Skeletal muscle tissue (tissue), 4 donors: ENCODE measurements around the gene ZBTB38. TPM values are rescaled to one million over a fixed set of nuclear protein-coding genes. Genes with fewer than 3 reads are reported as not detected.
A peak's percentile ranks its signal among the peaks of the same experiment; 100 is the strongest.

Experiments
- H3K27ac ChIP-seq: one replicate; pipeline ENCODE4 v1.7.0; 2013; ENCODE audit warnings: mild to moderate bottlenecking, low read depth, low read length, inconsistent platforms
- H3K27me3 ChIP-seq, 3 donors: one replicate each; pipeline ENCODE4 v1.7.0; 2013; ENCODE audit warnings: low read length in 3 of 3; ENCODE audit not compliant: control insufficient read depth in 3 of 3, insufficient read depth in 3 of 3
- H3K36me3 ChIP-seq, 3 donors: one replicate each; pipeline ENCODE4 v1.7.0; 2013; ENCODE audit warnings: low read length in 3 of 3; ENCODE audit not compliant: control insufficient read depth in 3 of 3, insufficient read depth in 3 of 3
- H3K4me1 ChIP-seq, 3 donors: one replicate each; pipeline ENCODE4 v1.7.0; 2013; ENCODE audit warnings: low read length in 3 of 3, mild to moderate bottlenecking in 3 of 3; ENCODE audit not compliant: control insufficient read depth in 3 of 3, insufficient read depth in 3 of 3
- H3K4me3 ChIP-seq, 3 donors: one replicate each; pipeline ENCODE4 v1.7.0; 2013; ENCODE audit warnings: low read length in 3 of 3
- H3K9ac ChIP-seq, 3 donors: one replicate each; pipeline ENCODE4 v1.7.0; 2013; ENCODE audit warnings: low read length in 3 of 3, mild to moderate bottlenecking in 3 of 3, moderate library complexity in 2 of 3, low read depth in 1 of 3
- H3K9me3 ChIP-seq, 3 donors: one replicate each; pipeline ENCODE4 v1.7.0; 2013; ENCODE audit warnings: low read length in 3 of 3; ENCODE audit not compliant: control insufficient read depth in 3 of 3
- total RNA-seq: library from RNA; depleted of rRNA; stranded (reverse); fragments of >200 nt; gene quantifications from one replicate; pipeline ENCODE4 v1.2.3, GENCODE V29; 2014
- donor health status: Osteomylitis.

Gene ZBTB38
- total RNA-seq, 1 donor from 2014 or later, result 29.7 TPM

GRCh38 chr3:141402476-141403171 is 34.3 kb downstream of the ZBTB38 start:
- H3K36me3 ChIP-seq, result peaks cover 9 to 25% (median 22%) of the 10 kb centered on the region in 3 donors
- H3K4me1 ChIP-seq, result peaks cover 15 to 32% (median 26%) of the 10 kb centered on the region in 3 donors
- H3K27me3 ChIP-seq, result no peaks in the 10 kb centered on the region
- peak overlapping the region; percentile 87 for H3K27ac ChIP-seq
- H3K4me3 ChIP-seq, result peak overlapping the region; percentile 81 to 84 (median 81)
- no peaks in the 10 kb centered on the region for H3K9me3 ChIP-seq
- peak overlapping the region; percentile 76 to 90 (median 83) for H3K9ac ChIP-seq

DNA sequence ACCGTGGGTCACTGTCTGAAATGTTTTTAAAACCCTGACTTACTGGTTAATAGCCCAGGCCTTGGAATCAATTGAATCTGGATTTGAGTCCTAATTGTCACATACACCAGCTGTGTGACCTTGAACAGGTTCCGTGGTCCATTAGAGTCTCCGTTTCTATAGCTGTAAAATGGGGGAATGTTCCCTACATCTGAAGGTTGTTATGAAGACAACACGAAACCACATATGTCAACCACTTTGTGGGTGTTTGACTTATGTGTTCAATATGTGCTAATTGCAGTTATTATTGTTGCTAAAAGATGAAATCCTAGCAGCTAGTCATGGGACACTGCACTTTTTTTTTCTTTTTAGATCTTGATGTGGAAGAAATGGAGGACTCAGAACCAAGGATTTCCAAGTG is 35.3 kb downstream of the ZBTB38 start:
- Histone ChIP-seq H3K27me3 (no peaks in the 10 kb centered on the region), H3K9ac (no peak overlapping the region), H3K27ac (peak overlapping the region; percentile 87), H3K4me1 (peaks cover 15 to 34% (median 26%) of the 10 kb centered on the region in 3 donors), H3K4me3 (peak overlapping the region in 1 of 3 donors; percentile 81), H3K9me3 (no peaks in the 10 kb centered on the region), H3K36me3 (peaks cover 9 to 25% (median 22%) of the 10 kb centered on the region in 3 donors)

DNA sequence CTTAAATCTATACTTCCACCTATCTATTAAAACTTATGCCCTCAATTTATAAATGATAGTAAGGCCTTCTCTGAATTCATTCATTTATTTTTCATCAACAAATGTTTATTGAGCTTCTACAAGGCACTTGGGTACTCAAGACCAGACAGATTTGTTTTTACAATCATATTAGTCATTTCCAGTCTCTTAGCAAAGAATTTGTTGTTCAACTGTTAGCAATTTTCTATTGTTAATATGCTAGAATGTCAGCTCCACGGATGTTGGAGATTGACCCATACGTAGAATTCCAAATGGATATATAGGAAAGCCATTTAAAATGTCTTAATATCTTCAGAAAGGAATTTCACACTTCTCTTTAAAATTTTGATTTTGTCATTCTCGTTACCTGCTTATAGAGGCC is 36.7 kb downstream of the ZBTB38 start:
- peak overlapping the region; percentile 14 for H3K27ac ChIP-seq
- peaks cover 24 to 40% (median 33%) of the 10 kb centered on the region in 3 donors for H3K4me1 ChIP-seq
- H3K27me3 ChIP-seq, result no peaks in the 10 kb centered on the region
- no peaks in the 10 kb centered on the region for H3K9me3 ChIP-seq
- H3K36me3 ChIP-seq, result peaks cover 9 to 25% (median 22%) of the 10 kb centered on the region in 3 donors
- H3K9ac ChIP-seq, result no peak overlapping the region
- no peak overlapping the region for H3K4me3 ChIP-seq

GRCh38 chr3:141405591-141405990 is 37.3 kb downstream of the ZBTB38 start:
- Histone ChIP-seq H3K9me3 (no peaks in the 10 kb centered on the region), H3K27me3 (no peaks in the 10 kb centered on the region), H3K9ac (no peak overlapping the region), H3K4me1 (peaks cover 26 to 41% (median 34%) of the 10 kb centered on the region in 3 donors), H3K36me3 (peaks cover 9 to 25% (median 22%) of the 10 kb centered on the region in 3 donors), H3K27ac (peak overlapping the region; percentile 75), H3K4me3 (no peak overlapping the region)

DNA sequence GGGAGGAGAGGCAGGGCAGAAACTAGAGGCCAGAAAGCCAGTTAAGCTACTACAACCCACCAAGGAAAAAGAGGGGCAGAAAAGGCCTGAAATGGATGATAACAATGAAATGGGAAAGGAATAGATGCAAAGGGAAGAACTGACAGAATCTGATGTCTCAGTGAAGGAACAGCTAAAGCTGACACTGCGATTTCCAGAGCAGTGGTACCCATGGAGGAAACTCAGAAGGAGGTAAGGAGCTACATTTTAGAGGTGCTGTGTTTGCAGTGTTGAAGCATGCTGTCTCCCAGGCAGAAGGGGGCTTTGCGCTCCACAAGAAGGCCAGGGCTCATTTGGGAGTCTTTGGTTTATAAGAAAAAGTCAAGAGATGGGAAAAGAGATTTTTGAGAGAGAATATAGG is 38.0 kb downstream of the ZBTB38 start:
- peak overlapping the region; percentile 75 for H3K27ac ChIP-seq
- peaks cover 30 to 45% (median 36%) of the 10 kb centered on the region in 3 donors for H3K4me1 ChIP-seq
- H3K36me3 ChIP-seq, result peaks cover 9 to 25% (median 22%) of the 10 kb centered on the region in 3 donors
- no peaks in the 10 kb centered on the region for H3K9me3 ChIP-seq
- H3K27me3 ChIP-seq, result no peaks in the 10 kb centered on the region
- no peak overlapping the region for H3K4me3 ChIP-seq
- no peak overlapping the region for H3K9ac ChIP-seq

DNA sequence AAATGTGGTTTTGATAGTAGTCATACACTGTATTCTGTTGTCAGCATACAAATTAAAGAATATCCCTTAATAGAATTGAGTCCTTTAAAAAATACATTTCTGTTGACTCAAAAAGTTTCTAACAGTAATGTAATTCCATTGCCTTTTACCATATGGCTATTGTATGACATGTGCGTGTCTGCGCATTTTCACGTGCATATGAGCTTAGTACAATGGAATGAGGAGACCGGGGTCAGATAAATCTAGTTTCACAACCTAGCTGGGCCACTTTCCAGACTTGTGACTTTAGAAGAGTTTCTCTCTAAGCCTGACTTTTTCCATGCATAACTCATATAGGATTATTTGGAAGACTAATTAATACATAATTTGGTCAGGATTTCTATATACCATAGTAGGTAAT is 38.7 kb downstream of the ZBTB38 start:
- H3K4me3 ChIP-seq, result no peak overlapping the region
- H3K9ac ChIP-seq, result no peak overlapping the region
- H3K27ac ChIP-seq, result peak overlapping the region; percentile 75
- peaks cover 9 to 25% (median 22%) of the 10 kb centered on the region in 3 donors for H3K36me3 ChIP-seq
- H3K9me3 ChIP-seq, result no peaks in the 10 kb centered on the region
- H3K4me1 ChIP-seq, result peaks cover 34 to 48% (median 38%) of the 10 kb centered on the region in 3 donors
- H3K27me3 ChIP-seq, result no peaks in the 10 kb centered on the region

DNA sequence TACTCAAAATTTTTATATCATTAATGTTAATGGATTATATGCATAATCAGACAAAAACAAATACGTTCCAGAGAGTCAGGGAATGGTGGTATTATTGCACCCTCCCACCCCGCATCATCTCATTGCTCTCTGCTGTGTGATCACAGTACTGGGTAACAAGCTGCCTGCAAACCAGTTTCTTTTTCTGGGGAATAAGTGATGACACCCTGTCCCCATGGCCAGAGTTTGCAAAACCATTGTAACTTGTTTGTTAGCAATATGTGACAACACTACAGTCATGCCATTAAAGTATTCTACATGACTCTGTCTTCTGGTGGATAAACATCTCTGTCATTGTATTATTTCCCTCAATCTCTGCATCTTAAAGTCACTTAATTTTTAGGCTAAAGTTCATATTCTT is 39.5 kb downstream of the ZBTB38 start:
- Histone ChIP-seq H3K9ac (no peak overlapping the region), H3K27ac (peak overlapping the region; percentile 75), H3K9me3 (no peaks in the 10 kb centered on the region), H3K36me3 (peaks cover 9 to 25% (median 22%) of the 10 kb centered on the region in 3 donors), H3K27me3 (no peaks in the 10 kb centered on the region), H3K4me3 (no peak overlapping the region), H3K4me1 (peaks cover 34 to 50% (median 42%) of the 10 kb centered on the region in 3 donors)

GRCh38 chr3:141408596-141408995 is 40.3 kb downstream of the ZBTB38 start:
- H3K27me3 ChIP-seq, result no peaks in the 10 kb centered on the region
- no peak overlapping the region for H3K9ac ChIP-seq
- no peaks in the 10 kb centered on the region for H3K9me3 ChIP-seq
- H3K27ac ChIP-seq, result no peak overlapping the region
- no peak overlapping the region for H3K4me3 ChIP-seq
- H3K4me1 ChIP-seq, result peaks cover 42 to 56% (median 48%) of the 10 kb centered on the region in 3 donors
- peaks cover 9 to 25% (median 22%) of the 10 kb centered on the region in 3 donors for H3K36me3 ChIP-seq

DNA sequence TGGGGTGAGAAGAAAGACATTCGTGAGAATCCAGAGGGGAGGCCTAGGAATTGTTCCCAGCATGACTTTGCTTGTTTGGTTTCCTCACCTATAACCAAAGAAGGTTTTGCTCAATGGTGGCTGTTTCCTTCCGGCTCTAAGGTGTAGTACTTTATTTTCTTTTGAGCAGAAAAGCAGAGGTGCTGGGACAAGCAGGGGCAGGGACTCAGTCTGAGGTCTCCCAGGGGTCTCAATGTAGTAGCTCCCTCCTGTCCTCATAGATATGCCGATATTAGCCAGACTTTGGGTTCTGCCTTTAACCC is 41.6 kb downstream of the ZBTB38 start:
- H3K9ac ChIP-seq, result peak overlapping the region in 1 of 3 donors; percentile 65
- H3K4me3 ChIP-seq, result peak overlapping the region in 1 of 3 donors; percentile 4
- peaks cover 45 to 63% (median 57%) of the 10 kb centered on the region in 3 donors for H3K4me1 ChIP-seq
- H3K36me3 ChIP-seq, result peaks cover 6 to 24% (median 16%) of the 10 kb centered on the region in 3 donors
- H3K27ac ChIP-seq, result peak overlapping the region; percentile 97
- no peaks in the 10 kb centered on the region for H3K9me3 ChIP-seq
- no peaks in the 10 kb centered on the region for H3K27me3 ChIP-seq

GRCh38 chr3:141410408-141410807 is 42.1 kb downstream of the ZBTB38 start:
- H3K9me3 ChIP-seq, result no peaks in the 10 kb centered on the region
- peak overlapping the region; percentile 29 to 65 (median 59) for H3K9ac ChIP-seq
- peak overlapping the region; percentile 4 to 26 (median 14) for H3K4me3 ChIP-seq
- peak overlapping the region; percentile 97 for H3K27ac ChIP-seq
- peaks cover 48 to 63% (median 57%) of the 10 kb centered on the region in 3 donors for H3K4me1 ChIP-seq
- peaks cover 7 to 27% (median 16%) of the 10 kb centered on the region in 3 donors for H3K36me3 ChIP-seq
- H3K27me3 ChIP-seq, result no peaks in the 10 kb centered on the region
